Stromal cell of bone marrow (primary cell): ENCODE results near the gene C1QL1.

Experiments
- DNase-seq: peaks from one replicate; pipeline ENCODE4 v3.0.0-alpha.2; 2012; ENCODE audit warnings: low read depth

C1QL1 gene

DNA sequence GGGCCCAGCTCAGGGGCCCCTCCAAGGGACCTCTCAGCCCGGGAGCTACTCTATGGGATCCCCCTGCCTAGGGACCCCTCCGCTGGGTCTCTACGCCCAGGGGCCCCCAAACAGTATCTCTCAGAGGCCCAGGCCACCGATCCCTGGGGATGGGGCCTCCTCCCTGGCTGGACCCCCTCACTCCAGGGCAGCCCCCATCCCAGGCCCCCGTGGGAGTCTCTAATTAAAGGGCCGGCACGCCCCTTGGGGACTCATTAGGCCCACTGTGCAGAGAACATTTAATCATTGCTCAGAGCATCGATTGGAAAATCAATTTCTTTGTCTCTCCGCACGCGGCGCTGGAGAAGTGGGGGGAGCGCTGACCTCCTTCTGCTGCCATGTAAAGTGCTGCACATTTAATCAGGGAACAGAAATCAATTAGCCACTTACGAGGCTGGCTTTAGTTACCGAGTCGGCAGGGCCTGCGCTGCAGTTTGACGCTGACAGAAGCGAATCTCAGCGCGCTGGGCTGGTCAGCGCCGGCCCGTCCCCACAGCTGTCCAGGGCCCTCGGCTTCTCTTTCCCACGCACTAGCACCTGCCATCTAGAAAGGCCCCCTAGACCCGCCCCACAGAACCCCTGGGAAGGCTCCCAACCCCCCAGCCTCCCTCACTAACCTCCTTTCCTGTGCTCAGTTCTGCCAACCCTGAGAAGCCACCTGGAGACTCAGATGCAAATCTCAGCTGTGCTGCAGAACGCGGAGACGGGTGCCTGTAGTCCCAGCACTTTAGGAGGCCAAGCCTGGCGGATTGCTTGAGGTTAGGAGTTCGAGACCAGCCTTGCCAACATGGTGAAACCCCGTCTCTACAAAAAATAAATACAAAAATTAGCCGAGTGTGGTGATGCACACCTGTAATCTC lies 20.2 kb upstream of the C1QL1 start:
- DNase-seq = no peak

DNA sequence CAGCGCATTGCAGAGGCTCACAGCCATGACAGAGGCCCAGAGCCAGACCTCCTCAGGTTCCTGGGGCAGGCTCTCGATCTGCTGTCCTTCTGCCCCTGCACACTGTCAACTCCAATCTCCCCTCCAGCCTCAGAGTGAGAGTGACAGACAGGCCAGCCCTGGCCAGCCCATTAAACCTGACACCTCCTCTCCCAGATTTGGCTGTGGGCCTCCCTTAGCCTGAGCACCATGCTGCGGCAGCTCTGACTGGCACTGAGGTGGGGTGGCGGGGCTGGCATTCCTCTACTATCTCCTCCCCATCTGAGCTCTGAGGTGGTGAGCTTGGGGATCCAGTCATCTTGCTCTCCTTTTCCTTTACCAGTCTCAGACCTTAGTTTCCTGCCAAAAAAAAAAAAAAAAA lies 15.5 kb upstream of the C1QL1 start:
- no peak for DNase-seq

DNA sequence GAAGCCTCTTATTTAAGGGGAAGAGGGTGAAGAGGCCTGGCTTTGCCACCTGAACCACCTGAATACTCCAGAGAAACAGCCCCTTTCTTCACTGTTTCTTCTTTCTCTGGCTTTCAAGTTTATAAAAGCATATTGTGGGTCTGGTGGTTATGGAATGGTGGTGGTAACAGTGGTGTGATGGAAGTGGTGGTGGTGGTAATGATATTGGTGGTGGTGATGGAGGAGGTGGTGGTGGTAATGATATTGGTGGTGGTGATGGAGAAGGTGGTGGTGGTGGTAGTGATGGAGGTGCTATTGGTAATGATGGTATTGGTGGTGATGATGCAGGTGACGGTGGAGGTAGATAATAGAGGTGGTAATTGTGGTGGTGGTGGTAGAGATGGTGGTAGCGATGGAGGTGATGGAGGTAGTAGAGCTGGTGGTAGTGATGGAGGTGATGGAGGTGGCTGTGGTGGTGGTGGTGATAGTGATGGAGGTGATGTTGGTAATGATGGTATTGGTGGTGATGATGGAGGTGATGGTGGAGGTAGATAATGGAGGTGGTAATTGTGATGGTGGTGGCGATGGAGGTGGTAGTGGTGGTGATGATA lies 14.1 kb upstream of the C1QL1 start:
- DNase-seq = no peak

DNA sequence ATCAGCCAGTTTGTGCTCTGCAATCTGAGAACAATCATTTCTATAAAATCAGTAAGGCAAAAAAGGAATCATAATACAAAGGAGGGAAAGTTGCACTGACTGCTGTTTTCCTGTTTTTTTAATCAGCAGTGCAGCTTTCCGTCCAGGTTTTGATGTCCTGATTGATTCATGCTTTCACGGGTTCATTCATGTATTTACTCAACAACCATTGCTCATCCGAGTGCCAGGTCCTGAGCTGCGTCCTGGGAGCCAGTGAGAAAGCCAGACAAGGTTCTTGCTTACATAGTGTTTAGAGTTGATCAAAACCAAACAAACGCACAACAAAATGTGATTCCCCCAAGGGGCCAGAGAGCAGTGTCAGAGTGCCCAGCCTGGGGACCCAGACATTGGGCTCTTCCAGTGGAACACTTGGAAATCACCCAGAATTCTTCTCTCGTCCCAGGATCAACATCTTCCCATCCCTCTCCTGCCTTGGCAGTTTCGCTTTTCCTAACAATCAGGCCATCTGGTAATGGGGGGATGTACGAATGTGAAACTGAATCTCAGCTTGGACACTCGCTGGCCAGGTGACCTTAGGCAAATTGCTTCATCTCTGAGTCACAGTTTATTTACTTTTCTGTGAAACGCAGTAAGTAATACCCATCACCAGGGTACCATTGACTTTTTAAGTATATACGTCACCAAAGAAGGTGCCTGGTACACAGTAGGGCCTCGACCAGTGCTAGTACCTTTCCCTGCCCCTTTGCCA lies 13.3 kb upstream of the C1QL1 start:
- DNase-seq = no peak

DNA sequence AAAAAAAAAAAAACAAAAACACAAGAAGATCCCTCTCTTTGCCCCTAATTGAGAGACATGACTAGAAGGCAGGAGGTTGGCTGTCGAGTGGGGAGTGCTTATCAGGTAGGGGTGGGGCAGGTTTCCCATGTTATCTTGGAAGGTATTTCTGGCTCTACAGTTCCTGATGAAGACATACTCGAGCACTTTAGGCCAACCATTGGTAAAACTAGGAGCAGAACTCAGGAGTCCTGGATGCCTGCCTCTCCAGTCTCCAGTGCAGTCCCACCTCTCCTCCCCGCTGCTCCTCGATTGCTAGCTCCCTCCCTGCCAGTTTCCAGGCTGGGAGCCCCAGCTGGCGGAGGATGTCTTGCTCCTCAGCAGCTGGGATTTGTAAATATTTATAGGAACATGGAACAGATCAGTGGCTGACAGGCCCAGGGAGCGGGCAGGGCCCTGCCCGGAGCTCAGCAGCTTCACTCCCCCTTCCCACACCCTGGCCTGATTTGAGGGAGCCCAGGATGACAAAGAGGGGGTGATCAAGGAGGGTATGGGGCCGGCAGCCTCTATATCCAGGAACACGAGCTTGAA lies 11.4 kb upstream of the C1QL1 start:
- DNase-seq = no peak

DNA sequence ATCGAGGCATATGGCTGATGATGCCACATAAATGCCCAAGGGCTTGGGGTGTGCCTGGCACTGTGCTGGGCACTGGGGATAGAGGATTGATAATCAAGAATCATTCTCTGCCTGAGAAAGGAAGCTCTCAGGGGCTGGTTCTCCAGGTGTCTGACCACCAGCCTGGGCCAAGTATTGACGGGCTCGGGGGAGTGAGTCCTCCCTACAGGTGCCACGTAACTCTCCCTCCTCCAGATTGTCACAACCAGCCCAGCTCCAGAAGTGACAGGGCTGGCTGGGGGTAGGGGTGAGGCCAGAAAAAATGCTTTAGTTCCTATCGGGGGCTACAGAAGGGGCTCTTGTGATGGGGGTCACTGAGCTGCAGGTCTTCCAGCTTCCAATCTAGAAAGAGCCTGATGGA lies 10.7 kb upstream of the C1QL1 start:
- no peak for DNase-seq

DNA sequence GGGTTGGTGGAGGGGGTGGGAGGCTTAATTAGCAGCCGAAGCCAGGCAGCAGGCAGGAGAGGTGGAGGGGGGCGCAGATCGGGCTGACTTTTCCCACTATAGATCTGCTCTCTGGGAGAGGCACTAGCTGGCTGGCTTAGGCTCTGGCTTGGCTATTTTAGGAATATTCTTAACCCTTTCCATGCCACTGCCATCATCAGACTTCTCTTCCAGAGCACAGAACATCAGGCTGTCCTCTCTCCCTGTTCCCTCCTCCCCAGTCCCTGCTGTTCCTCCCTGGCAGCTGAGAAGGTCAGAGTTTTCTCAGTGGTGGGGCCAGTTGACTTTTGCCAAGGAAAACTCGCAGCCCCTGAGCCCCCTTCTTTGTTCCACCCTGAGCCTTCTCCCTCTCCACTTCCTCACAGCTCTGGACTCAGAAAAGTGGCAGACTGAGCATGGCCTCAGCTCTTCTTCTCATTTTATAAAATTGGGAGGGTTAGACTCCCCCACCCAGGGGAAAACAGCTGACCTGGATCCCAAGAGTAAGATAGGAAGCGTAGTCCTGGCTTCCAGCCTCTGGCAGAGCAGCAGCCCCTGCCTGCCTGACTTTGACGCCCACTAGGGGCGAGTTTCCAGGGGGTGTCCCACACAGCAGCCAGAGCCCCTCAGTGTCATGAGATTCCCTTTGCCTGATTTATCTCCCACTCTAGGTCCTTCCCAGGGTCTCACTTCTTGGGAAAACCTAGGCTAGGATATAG lies 9.9 kb upstream of the C1QL1 start:
- no peak for DNase-seq

DNA sequence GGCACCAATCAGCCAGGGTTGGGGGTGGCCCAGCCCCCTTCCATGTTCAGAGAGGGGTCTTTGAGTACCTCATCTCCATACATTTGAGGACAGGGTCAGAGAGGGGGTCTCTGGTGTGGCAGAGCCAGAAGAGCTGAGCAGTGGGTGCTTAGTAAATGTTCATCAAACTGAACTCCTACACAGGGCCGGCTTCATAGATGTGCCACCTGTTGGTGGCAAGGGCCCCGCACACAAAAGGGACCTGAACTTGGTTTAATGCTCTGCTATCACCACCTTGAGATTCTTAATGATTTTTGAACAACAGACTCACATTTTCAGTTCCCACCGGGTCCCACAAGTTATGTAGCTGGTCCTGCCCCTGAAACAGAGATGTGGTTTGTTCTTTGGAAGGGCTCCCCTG lies 9.0 kb upstream of the C1QL1 start:
- DNase-seq = no peak

DNA sequence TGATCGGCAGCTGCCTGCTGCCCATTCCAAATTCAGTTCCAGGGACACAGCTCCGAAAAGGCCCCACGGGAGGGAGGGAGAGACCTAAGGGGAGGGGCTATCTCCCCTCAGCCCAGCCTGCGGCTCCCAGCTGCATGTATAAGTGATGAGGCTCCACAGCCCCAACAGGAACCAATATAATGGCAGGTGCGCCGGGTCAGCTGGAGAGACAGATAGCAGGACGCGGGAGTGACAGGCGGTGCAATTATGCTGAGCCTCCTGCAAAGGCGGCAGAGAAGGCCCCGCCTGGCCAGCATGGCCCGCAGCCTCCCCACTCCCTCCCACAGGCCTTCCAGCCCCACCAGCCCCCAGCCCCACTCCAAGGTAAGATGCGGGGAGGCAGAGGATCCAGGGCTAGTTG lies 8.1 kb upstream of the C1QL1 start:
- DNase-seq = no peak

DNA sequence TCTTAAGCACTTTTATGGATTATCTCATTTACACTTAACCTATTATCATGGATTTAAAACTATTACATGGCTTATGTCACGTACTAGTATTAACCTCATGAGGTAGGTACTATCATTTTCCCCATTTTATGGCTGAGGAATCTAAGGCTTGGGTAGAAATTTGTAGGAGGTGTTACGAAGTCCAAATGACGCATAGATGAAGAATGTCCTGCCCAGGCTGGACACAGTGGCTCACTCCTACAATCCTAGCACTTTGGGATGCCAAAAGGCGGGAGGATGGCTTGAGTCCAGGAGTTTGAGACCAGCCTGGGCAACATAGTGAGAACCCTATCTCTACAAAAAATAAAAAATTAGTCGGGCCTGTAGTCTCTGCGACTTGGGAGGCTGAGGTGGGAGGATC lies 4.8 kb upstream of the C1QL1 start:
- DNase-seq = no peak

DNA sequence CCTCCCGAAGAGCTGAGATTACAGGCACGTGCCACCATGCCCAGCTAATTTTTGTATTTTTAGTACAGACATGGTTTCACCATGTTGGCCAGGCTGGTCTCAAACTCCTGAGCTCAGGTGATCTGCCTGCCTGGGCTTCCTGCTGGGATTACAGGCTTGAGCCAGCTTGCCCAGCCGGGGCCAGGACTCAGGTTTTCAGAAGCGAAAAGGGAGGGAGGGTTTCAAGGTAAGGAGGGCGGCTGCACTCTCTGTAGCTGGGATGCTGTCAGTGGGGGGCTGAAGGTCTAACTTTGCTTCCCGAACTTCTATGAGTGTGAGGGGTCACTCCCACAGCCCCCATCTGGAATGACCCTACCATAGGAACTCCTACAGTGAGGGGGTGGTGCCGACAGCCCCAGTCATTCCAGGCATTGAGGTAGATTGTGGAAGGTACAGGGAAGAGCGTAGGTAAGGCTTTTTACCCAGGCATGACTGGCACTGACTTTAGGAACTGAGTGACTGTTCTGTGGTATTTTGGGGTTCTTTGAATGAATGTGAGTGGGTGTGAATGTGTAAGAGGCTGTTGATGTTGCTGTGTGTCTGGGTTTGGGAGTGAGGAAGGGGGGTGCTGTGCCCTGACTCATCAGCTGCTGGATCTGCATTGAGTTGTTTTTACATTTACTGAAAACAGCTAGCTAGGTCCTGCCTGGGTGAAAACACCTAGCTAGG lies 3.8 kb upstream of the C1QL1 start:
- no peak for DNase-seq

DNA sequence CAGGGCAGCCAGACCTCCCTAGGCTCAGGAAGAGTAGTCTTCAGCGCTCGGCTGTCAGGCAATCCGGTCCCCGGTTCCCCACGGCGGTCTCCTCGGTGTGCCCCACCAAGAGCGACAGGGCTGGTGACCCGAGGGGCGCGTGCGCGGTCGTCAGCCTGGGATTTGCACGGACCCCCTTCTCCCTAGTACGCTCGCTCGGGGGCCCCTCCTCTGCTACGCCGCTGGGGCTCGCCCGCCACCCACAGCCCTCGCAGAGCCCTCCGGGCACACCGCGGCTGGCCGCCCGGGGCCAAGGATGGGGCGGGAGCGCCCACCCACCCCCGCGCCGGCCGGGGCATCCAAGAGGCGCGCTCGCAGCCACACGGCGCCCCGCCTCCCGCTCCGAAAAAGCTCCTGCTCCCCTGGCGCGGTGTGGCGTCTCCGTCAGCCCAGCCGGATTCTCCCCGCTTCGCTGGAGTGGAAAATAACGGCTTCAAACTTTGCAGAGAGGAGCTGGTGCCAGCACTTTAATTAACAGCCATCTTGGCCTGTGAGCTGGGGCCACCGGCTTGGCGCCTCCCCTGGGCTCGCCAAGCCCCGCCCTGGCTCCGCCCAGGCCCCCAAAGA lies 2.1 kb upstream of the C1QL1 start:
- no peak for DNase-seq

DNA sequence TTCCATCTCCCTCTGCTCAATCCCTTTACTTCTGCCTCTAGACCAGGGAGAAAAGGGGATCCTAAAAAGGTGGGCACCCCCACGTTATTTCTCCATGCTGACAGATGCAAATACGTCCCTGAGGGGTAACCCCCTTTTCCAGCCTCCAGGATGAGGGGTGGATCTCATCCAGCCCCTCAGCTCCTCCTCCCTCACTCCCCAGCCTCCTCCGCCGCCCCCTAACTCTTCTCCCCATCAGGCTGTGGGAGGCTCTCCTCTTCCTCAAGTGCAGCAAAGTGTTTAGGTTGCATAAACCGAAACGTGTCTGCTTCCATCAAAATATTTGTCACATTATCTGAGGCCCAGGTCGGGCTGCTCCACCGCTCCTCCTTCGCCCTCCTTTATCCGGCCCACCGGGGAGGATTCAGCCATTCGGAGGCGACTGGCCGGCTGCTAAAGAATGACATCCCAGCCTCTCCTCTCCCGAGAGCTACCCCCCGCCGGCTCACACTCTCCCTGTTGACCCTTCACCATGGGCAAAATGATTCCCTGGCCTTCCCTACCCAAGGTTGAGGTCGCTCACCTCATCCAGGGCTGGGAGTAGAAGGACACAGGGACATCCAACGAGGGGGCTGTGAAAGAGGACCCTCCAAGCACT lies 1.2 kb upstream of the C1QL1 start:
- DNase-seq = no peak

DNA sequence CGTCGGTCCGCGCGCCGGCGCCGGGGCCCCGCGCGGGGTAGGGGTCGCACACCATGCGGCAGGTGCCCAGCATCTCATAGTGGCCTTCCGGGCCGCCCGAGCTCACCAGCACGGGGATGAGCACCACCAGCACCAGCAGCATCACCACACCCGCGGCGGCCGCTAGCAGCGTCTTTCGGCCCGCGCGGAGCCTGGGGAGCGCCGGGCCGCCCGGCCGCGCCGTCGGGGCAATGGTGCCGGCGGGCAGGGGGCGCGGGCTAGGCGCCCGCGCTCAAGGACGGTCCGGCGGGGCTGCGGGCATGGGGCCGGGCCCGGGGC lies 237 bp downstream of the C1QL1 start:
- no peak for DNase-seq

DNA sequence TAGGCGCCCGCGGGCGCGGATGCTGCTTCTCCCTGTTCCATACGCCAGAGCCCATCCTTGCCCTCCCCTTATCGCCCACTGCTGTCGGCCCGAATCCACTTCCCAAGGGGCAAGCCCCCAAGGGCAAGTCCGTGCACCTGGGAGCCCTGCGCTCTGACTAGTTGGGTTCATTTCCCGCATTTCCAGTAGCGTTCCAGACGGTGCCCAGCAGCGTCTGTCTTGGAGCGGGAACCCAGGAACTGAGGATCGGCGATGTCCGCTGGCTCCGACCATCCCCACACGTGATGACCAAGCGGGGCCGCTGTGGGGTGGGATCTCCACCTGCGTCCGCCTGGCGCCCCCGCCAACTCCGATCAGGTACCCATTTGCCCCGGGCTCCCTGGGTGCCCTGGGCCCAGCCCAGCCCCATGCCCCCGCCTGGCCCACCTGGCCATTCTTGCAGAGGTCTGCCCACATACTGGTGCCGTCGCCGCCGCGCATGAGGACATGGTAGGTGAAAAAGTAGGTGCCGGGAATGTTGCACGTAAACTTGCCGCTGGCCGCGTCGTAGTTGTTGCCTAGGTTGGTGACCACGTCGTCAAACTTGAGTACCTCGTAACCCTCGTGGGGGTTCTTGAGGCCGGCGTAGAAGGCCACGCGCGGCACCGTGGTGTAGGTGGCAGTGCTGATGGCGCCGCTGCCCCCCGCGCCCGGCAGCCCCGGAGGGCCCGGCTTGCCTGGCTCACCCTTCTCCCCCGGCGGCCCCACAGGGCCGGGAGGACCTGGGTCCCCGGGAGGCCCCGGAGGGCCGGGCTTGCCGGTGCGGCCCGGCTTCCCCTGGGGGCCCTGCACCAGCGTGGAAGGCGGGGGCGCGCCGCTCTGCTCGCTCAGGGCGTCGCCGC lies 837 bp downstream of the C1QL1 start:
- no peak for DNase-seq

DNA sequence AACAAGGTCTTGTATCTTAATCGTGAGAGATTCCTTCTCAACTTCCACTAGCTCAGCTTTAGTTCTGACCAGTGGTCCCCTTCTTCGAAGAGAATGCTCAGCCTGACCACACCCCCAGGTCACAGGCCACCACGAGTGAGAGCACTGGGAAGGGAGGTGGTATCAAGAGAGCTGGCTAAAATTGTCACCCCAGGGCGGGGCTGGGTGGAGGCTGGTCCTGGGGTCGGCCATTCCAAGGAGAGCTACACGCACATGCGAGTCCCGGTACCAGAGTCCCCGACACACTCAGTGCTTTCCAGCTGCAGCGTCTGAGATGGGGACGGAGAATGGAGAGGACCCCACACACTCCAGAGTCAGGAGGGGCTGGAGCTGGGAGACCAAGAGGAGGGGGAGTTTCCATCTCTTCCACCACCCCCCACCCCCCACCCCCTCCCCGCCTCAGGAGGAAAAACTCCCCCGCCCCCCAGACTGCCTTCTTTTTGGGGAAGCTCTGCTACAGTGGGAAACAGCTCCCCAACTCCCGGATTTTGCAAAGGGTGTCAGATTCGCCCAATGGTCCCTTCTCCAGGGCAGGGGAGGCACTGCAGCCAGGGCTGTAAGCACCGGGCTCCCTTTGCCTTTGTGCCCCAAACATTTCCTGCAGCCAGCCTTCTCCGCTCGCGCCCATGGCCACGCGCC lies 1.6 kb downstream of the C1QL1 start:
- DNase-seq = no peak

DNA sequence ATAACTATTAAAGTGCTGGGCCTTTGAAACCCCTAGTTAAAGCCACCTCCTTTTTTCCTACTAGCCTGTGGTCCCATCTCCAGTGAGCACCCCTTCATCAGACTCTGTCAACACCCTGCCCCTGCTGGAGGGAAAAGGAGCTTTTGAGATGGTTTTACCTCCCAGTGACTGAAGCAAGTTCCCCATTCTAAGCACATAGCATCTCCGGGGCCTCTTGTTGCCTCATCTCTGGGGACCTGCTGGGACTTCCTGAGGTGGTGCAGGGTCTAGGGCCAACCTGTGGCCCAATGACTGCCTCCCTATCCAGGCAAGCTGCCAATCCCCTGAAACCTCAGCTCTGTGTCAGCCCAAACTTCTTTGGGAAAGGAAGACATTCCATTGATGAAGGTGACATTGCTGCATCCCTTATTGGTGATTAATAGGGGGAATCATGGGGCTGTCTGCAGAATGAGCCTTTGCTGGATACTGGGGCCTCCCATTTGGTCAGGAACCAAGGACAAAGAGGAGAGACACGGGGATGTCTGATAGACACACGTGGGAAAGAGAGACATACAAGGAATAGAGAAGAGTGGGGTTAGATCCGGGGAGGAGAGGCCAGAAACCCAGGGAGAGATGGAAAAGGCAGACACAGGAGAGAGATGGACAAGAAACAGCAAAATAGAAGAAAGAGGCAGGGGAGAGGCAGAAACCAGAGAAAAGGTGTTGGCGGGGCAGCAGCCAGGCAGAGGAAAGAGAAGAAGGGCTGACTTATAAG lies 2.4 kb downstream of the C1QL1 start:
- no peak for DNase-seq

DNA sequence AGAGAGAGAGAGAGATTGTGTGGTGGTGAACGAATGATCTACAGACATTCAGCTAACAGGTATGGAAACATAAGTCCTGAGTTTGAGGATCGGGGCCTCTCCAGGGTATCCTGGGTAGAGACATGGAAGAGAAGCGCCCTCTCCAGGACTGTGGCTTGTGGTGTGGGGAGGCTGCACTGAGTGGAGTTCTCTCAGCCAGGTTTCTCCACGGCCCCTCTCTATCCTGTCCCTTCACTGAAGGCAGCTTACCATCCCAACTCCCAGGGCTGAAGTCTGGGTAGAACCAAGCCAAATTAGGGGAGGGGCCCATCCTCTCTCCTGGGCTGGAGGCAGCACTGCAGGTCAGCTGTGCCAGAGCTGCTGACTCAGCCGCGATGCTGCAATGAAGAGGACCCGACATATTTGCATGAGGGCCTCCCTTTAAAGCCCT lies 6.2 kb downstream of the C1QL1 start:
- DNase-seq = no peak
